IMR-90 (cell line): Measurements from ENCODE around the gene ATP6V1G1. TPM values are rescaled to one million over a fixed set of nuclear protein-coding genes. Genes with fewer than 3 reads are reported as not detected.

Experiments used
- ATAC-seq: fragments of 200-7000 bp; cut with Tn5 transposase; 2 replicates; pipeline ENCODE4 v1.9.1; 2020; ENCODE audit warnings: low read depth, mild to moderate bottlenecking, moderate library complexity
- BruUV-seq: library from RNA; stranded (reverse); fragments of 400-500 nt; replicated peaks from 2 replicates; lab custom pipeline; 2021; lab: Mats Ljungman, UMichigan
- CTCF ChIA-PET: fragments of 300-600 bp; formaldehyde crosslinking; extraction: SDS; loops from one replicate; lab custom pipeline; 2021; ENCODE audit warnings: antibody characterized with exemption; lab: Yijun Ruan, JAX
- POLR2A ChIA-PET: fragments of 300-600 bp; sonication (Branson Sonifier 250); formaldehyde crosslinking; loops from one replicate; lab custom pipeline; 2022; ENCODE audit warnings: antibody characterized with exemption; ENCODE audit not compliant: unreplicated experiment; lab: Charles Lee
- DNase-seq: peaks from one replicate; pipeline ENCODE4 v3.0.0; 2013
- H2AFZ ChIP-seq: replicated peaks from 2 replicates; pipeline ENCODE3; 2013; ENCODE audit warnings: low read length, mild to moderate bottlenecking; ENCODE audit not compliant: poor library complexity
- H2AK5ac ChIP-seq: 2 replicates; pipeline ENCODE4 v1.6.1; 2013; ENCODE audit warnings: low read depth, low read length, inconsistent platforms
- H2AK9ac ChIP-seq: replicated peaks from 2 replicates; pipeline ENCODE3; 2013; ENCODE audit warnings: mild to moderate bottlenecking, low read depth, low read length, moderate library complexity; ENCODE audit not compliant: poor library complexity
- H2BK120ac ChIP-seq: 2 replicates; pipeline ENCODE4 v1.6.1; 2013; ENCODE audit warnings: low read depth, low read length, inconsistent platforms
- H2BK15ac ChIP-seq: 3 replicates; pipeline ENCODE4 v1.6.1; 2013; ENCODE audit warnings: low read depth, low read length, inconsistent platforms
- H2BK20ac ChIP-seq: 2 replicates; pipeline ENCODE4 v1.6.1; 2013; ENCODE audit warnings: low read depth, mild to moderate bottlenecking, inconsistent platforms, low read length, moderate library complexity
- H2BK5ac ChIP-seq: 2 replicates; pipeline ENCODE4 v1.6.1; 2013; ENCODE audit warnings: mild to moderate bottlenecking, low read depth, low read length, inconsistent platforms; ENCODE audit not compliant: poor library complexity, severe bottlenecking
- H3K14ac ChIP-seq: replicated peaks from 2 replicates; pipeline ENCODE4 v1.6.1; 2013; ENCODE audit warnings: low read depth, low read length, inconsistent platforms
- H3K18ac ChIP-seq: 2 replicates; pipeline ENCODE4 v1.6.1; 2013; ENCODE audit warnings: low read depth, low read length, control low read depth
- H3K23ac ChIP-seq: 2 replicates; pipeline ENCODE4 v1.6.1; 2013; ENCODE audit warnings: low read depth, low read length, inconsistent platforms
- H3K27ac ChIP-seq: 2 replicates; pipeline ENCODE4 v1.5.1; 2013; ENCODE audit warnings: mild to moderate bottlenecking, control low read depth, low read length; ENCODE audit not compliant: insufficient read depth
- H3K27me3 ChIP-seq: 2 replicates; pipeline ENCODE4 v1.6.1; 2013; ENCODE audit warnings: low read length; ENCODE audit not compliant: control insufficient read depth, insufficient read depth
- H3K36me3 ChIP-seq: 2 replicates; pipeline ENCODE4 v1.6.1; 2013; ENCODE audit warnings: low read length, mixed read lengths; ENCODE audit not compliant: control insufficient read depth, insufficient read depth
- H3K4ac ChIP-seq: 2 replicates; pipeline ENCODE4 v1.6.1; 2013; ENCODE audit warnings: low read depth, low read length, inconsistent platforms
- H3K4me1 ChIP-seq: 2 replicates; pipeline ENCODE4 v1.6.1; 2013; ENCODE audit warnings: low read length, mixed read lengths; ENCODE audit not compliant: control insufficient read depth, insufficient read depth
- H3K4me2 ChIP-seq: 2 replicates; pipeline ENCODE4 v1.6.1; 2013; ENCODE audit warnings: low read depth, mild to moderate bottlenecking, control low read depth, low read length, moderate library complexity
- H3K4me3 ChIP-seq: 2 replicates; pipeline ENCODE4 v1.5.1; 2013; ENCODE audit warnings: low read depth, mild to moderate bottlenecking, control low read depth, low read length, moderate library complexity; ENCODE audit not compliant: insufficient read depth
- H3K56ac ChIP-seq: 2 replicates; pipeline ENCODE4 v1.6.1; 2013; ENCODE audit warnings: low read length, inconsistent platforms; ENCODE audit not compliant: insufficient read depth; ENCODE audit errors: extremely low read depth
- H3K79me1 ChIP-seq, 2 experiments: 2 replicates each; pipeline ENCODE4 v1.6.1; 2013; ENCODE audit warnings: low read length in 2 of 2, inconsistent platforms in 1 of 2, low read depth in 1 of 2
- H3K9ac ChIP-seq: 2 replicates; pipeline ENCODE4 v1.6.1; 2013; ENCODE audit warnings: low read depth, low read length, control low read depth
- H3K9me1 ChIP-seq: 2 replicates; pipeline ENCODE4 v1.6.1; 2013; ENCODE audit warnings: low read length, inconsistent platforms; ENCODE audit not compliant: insufficient read depth
- H3K9me3 ChIP-seq: 2 replicates; pipeline ENCODE4 v1.6.1; 2013; ENCODE audit warnings: low read length; ENCODE audit not compliant: control insufficient read depth, insufficient read depth
- H4K20me1 ChIP-seq: 2 replicates; pipeline ENCODE4 v1.6.1; 2013; ENCODE audit warnings: low read length, inconsistent platforms; ENCODE audit not compliant: insufficient read depth
- H4K5ac ChIP-seq: 2 replicates; pipeline ENCODE4 v1.6.1; 2013; ENCODE audit warnings: mild to moderate bottlenecking, low read depth, low read length, control low read depth
- H4K8ac ChIP-seq, 2 experiments: 2 replicates each; pipeline ENCODE4 v1.6.1; 2013; ENCODE audit warnings: low read depth in 2 of 2, low read length in 2 of 2, control low read depth in 1 of 2, inconsistent platforms in 1 of 2
- H4K91ac ChIP-seq: 2 replicates; pipeline ENCODE4 v1.6.1; 2013; ENCODE audit warnings: low read depth, low read length, inconsistent platforms; ENCODE audit not compliant: insufficient read depth
- BHLHE40 ChIP-seq: fragments of 150-350 bp; IDR thresholded peaks from 2 replicates; pipeline ENCODE4 v1.6.1; 2016; ENCODE audit warnings: mild to moderate bottlenecking, low read depth, low read length
- RAD21 ChIP-seq: IDR thresholded peaks from 2 replicates; pipeline ENCODE4 v1.6.1; 2012; ENCODE audit warnings: low read length, improper control_type of control experiment
- RCOR1 ChIP-seq: IDR thresholded peaks from 2 replicates; pipeline ENCODE4 v1.6.1; 2012; ENCODE audit warnings: mild to moderate bottlenecking, low read length, improper control_type of control experiment; ENCODE audit not compliant: insufficient replicate concordance
- WGBS, 2 experiments: methylation state at CpG; one replicate each; pipeline versions ENCODE4 v1.1.5 to v1.1.7; 2013; ENCODE audit warnings: missing lambda C conversion rate in 2 of 2; ENCODE audit not compliant: insufficient read length in 1 of 2; ENCODE audit errors: extremely low coverage in 2 of 2; 5-methylcytosine and 5-hydroxymethylcytosine counted together
- dilution Hi-C: fragments of 300-500 bp; cut with HindIII; formaldehyde crosslinking; loops from one replicate; pipeline ENCODE4 v1.14.3; 2018; ENCODE audit warnings: low sequenced_read_pairs; ENCODE audit not compliant: unreplicated experiment
- in situ Hi-C: fragments of 300-500 bp; cut with MboI; formaldehyde crosslinking; loops from 3 replicates; pipeline ENCODE4 v1.14.3; 2019; ENCODE audit warnings: low sequenced_read_pairs, inconsistent platforms, mixed read lengths
- intact Hi-C: fragments of 100-400 bp; cut with micrococcal nuclease; formaldehyde crosslinking; loops from 2 replicates; pipeline ENCODE4 v1.10.0; 2022
- polyA plus RNA-seq, 3 experiments: library from polyadenylated mRNA; depleted of rRNA; stranded (reverse); fragments of >200 nt; gene quantifications; 2 replicates each; pipeline ENCODE4 v1.2.3, GENCODE V29; 2012; ENCODE audit warnings: low replicate concordance in 1 of 3
- total RNA-seq: library from RNA; depleted of rRNA; stranded (reverse); fragments of >200 nt; gene quantifications from 2 replicates; pipeline ENCODE4 v1.2.3, GENCODE V29; 2012

ATP6V1G1 gene
- total and polyA plus RNA-seq, 2 of the 4 experiments (the other 2 are of a cell fraction): 52.0 to 70.9 TPM

GRCh38 chr9:114604989-114605388 is 17.4 kb downstream of the ATP6V1G1 start:
- H4K8ac ChIP-seq: no peak overlapping the region
- no peak overlapping the region for H3K4ac ChIP-seq
- no peak overlapping the region for H2AFZ ChIP-seq
- intact Hi-C loops: no loop called here
- BruUV-seq: no TSS peak
- H2BK15ac ChIP-seq: no peak overlapping the region
- no peak overlapping the region for H3K4me2 ChIP-seq
- H3K4me3 ChIP-seq: no peak overlapping the region
- H3K9me3 ChIP-seq: peaks cover 6% of the 10 kb centered on the region
- H3K27me3 ChIP-seq: no peaks in the 10 kb centered on the region
- DNase-seq (no peak), ATAC-seq (no peak)
- H2AK5ac ChIP-seq: no peak overlapping the region
- in situ Hi-C loops: no loop called here
- peaks cover 6% of the 10 kb centered on the region; the same call in 1 of the 2 replicates for H3K36me3 ChIP-seq
- no peak overlapping the region for H2BK120ac ChIP-seq
- H4K91ac ChIP-seq: no peak overlapping the region
- no peaks in the 10 kb centered on the region for H3K9me1 ChIP-seq
- H4K5ac ChIP-seq: no peak overlapping the region
- no peak overlapping the region for H2BK5ac ChIP-seq
- CTCF ChIA-PET: no interaction called here
- WGBS, 2 experiments: no CpG with 5 or more reads among the region's 3 CpGs
- no peak overlapping the region for H3K56ac ChIP-seq
- no peak overlapping the region for H3K18ac ChIP-seq
- H2AK9ac ChIP-seq: no peak overlapping the region
- H3K27ac ChIP-seq: no peak overlapping the region
- dilution Hi-C loops: no loop called here
- H3K23ac ChIP-seq: no peak overlapping the region
- H3K79me1 ChIP-seq: no peaks in the 10 kb centered on the region
- no peaks in the 10 kb centered on the region for H4K20me1 ChIP-seq
- H3K9ac ChIP-seq: no peak overlapping the region
- H3K14ac ChIP-seq: no peak overlapping the region
- POLR2A ChIA-PET: no interaction called here
- no peak overlapping the region for H2BK20ac ChIP-seq
- TF ChIP-seq RCOR1 (no peak), BHLHE40 (no peak), RAD21 (no peak)
- H3K4me1 ChIP-seq: 0 out of 2 replicates have a peak, but pooled peaks cover 2% of the 10 kb centered on the region
